HG03521 (cell line): ENCODE data around the gene ADCY7.

Experiments used
- ATAC-seq: cut with Tn5 transposase; IDR thresholded peaks from one replicate; pipeline ENCODE4 v1.9.1; 2021; ENCODE audit warnings: mild to moderate bottlenecking, moderate library complexity; ENCODE audit not compliant: unreplicated experiment

ADCY7 gene

DNA sequence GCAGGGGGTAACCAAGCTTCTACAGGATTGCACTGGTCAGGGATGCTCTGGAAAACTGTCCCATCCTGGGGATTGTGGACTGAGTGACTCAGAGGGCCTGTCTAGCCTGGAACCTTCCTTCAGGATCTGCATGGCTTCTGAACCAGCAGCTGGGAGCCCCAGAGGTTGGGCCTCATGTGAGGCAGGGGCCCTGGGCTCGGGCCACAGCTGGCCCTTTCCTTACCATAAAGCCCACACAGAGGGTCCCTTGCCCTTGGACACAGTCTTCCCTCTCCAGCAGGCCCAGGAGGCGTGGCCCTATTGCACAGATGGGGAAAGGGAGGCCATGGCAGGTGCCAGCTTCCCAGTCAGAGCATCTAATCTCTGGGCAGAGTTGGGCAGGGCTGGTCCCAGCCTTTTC, 30.5 kb downstream of the ADCY7 start:
- no peak for ATAC-seq

- ATAC-seq: no peak
Observed at GRCh38 chr16:50297301-50298074, 31.1 kb downstream of the ADCY7 start.

- no peak for ATAC-seq
Observed at GRCh38 chr16:50298075-50298460, 31.7 kb downstream of the ADCY7 start.

GRCh38 chr16:50298591-50299507, 32.5 kb downstream of the ADCY7 start:
- no peak for ATAC-seq

DNA sequence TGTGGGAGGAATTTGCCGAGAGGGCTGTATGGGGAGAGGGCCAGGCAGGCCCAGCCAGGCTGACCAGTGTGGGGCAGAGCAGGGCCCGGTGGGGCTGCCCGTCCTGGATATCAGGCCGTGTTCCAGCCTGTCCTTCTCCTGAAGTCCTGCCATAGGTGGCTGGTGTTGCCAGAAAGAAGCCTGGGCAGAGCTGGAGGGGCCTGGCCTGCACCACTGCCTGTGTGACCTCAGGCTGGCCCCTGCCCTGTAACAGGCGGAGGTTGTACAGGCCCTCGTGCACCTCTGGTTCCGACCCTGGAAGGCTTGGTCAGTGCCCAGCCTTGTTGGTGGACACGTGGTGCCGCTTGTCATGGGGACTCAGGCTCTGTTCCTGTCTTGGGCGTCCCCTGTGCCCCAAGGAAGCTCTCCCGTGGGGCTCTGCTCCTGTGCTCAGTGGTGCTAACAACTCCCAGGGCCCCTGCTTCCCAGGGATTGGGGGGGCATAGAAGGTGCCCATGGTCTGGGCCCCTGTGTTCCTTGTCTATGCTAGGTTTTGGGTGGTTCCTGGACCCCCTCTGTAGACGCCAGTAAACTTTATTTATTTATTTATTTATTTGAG, 33.3 kb downstream of the ADCY7 start:
- no peak for ATAC-seq

GRCh38 chr16:50300942-50301625, 34.7 kb downstream of the ADCY7 start:
- no peak for ATAC-seq

DNA sequence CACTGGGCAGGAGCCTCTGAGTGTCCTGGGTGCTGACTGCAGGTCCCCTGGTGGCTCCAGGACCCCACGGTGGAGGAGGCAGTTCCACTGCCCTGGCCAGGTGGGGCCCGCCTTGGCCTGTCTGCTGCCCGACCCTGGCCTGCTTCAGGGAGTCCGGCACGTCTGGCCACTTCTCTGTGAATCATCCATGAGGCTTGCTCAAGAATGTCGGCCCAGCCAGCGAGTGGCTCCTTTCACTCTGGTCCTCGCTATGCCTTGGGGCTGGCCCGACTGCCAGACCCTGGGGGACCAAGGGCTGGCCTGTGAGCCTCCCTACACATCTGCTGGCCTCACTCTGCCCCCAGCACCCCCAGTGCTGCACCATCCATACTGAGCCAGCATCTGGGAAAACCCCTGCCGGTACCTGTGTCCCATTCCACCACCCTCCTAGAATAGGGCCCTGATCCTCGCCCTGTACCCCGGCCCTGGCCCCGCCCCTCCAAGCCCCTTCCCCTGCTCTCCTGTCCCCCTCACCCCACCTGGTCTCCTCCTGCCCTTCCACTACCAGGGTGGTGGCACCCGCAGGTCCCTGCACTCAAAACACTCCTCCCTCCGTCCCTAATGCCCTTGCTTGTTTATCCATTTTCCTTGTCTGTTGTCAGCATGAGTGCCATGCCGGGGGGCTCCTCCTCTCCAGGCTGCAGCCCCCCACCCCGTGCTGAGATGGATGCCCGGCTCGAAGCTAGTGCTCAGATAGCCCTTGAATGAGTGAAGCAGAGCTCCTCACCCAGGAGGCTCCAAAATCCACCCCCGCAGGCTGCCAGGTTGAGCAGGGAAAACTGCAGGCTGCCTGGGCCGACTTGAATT, 35.5 kb downstream of the ADCY7 start:
- no peak for ATAC-seq

- ATAC-seq: no peak
Observed at GRCh38 chr16:50302472-50303005, 36.2 kb downstream of the ADCY7 start.

DNA sequence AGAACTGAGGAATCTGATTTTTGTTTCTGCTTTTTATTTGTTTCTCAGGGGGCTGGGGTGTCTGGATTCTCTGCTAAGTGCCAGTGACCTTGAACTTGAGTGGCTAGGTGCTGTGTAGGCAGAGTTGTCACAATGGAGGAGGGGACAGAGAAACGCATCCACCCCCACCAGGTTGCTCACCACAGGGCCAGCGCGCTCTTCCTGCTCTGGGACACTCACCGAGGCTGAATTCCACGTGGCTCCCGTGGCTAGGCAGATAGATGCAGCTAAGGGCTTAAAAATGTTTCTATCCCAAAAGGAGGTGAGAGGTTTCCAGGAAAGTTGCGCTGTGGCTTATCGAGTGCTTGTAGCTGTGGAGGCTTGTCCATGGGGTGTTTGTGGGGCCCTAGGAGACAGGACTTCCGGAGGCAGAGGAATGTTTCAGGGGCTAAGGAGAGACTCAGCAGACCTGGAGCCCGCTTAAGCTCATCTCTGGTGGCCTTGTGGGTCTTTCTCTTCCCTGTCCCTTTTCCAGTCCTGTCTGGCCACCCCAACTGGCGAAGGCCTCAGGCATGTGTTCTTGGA, 36.8 kb downstream of the ADCY7 start:
- no peak for ATAC-seq

DNA sequence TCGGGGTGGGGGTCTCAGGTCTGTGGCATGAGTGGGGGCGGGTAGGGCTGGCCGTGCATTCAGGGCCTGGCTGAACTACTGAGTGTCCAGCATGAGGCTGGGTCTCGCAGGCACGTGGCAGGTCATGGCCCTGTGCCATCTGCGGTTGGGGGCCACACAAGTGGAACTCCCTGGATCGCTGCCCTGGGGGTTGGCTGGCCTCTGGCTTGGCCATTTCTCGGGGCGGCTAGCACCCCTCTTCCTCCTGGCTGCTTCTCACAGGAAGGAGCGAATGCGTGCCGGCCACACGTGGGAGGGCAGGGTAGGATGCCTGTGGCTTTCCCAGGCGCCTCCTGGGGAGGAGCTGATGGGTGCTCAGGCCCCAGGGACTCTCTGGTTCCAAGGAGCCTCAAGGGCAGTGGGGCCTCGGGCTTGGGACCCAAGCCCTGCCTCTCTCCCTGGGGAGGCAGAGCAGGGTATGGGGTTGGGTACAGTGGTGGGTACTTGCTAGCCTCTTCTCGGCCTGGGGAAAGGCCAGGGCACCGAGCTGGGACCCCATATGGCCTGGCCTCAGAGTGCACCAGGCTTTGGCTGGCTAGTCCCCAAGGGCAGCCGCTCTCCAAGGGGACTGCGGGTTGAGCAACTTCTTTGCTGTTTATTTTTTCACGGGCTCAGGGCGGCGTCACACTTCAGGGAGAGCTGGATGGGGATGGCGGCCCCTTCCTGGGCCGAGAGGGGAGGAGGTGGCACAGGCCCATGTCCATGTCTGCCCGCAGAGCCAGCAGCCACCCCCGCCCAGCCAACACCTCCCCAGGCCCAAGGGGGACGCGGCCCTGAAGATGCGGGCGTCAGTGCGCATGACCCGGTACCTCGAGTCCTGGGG, 37.5 kb downstream of the ADCY7 start:
- ATAC-seq: no peak

- no peak for ATAC-seq
Observed at GRCh38 chr16:50304467-50305440, 38.4 kb downstream of the ADCY7 start.

GRCh38 chr16:50305441-50306061, 39.2 kb downstream of the ADCY7 start:
- ATAC-seq: no peak

DNA sequence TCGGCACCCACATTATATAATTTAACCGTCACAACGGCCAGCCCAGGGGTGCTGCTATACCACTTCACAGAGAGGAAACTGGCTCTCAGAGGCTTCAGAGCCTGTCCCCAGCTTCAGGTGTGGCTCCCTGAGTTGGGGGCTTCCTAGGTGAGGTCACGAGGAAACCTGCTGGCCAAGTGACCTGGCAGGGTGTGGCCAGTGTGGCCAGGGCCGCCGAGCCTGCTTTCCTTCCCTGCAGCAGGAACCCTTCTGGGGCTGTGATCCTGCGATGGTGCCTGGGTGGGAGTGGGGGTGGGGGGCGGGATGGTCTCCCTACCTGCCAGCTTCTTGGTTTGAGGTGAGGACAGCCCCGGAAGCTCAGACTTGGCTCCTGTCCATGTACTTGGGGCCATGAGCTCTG, 39.9 kb downstream of the ADCY7 start:
- no peak for ATAC-seq

- no peak for ATAC-seq
Observed at GRCh38 chr16:50308237-50308965, 42.0 kb downstream of the ADCY7 start.

DNA sequence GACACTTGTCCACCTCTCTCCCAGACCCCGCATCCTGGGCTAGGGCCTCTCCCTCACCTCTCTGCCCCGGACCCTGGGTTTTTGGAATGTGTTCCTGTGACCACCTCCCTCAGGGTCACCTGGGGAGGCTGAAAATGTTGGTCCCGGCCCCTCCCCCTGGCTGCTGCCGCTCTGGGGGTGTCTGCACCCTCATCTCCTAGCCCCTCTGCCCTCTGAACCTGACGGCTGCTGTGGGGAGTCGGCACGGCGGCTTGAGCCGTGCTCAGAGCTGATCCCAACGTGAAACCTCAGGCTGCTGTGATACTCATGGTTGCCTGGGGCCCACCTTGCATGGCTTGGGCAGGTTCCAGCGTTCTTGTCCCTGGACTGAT, 42.8 kb downstream of the ADCY7 start:
- ATAC-seq: no peak

DNA sequence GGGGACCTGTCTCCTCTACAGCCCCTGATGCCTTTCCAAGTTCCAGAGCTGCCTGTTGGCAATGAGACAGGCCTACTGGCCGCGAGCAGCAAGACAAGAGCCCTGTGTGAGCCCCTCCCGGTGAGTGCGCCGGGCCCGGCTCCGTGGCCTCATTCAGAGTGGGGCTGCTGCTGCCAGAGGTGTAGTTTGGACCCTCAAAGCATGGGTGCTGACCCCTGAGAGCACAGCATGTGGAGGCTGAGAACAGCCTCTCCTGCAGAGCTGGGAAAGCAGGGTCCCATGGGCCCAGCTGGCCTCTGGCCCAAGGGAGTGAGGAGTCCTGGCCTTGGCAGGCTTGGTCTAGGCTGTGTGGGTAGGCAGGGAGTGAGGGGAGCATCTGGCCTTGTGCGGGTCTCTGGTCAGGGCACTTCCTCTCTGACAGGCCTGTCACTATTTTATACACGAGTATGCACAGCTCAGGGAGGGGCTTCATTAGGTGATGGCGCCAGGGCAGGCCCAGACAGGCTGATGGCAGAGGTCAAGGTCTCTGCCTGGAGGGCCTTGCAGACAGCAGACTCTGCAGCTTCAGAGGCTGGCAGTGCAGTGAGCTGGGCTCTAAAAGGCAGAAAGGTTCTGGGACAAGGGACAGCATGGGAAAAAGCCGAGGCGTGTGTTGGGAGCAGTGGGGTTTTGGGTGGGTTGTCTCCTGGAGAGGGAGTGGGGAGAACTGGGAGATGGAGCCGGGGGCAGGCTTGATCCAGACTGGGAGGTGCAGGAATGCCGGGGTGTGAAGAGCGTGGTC, 43.4 kb downstream of the ADCY7 start:
- no peak for ATAC-seq
